DND-41 (cell line): ENCODE measurements around the gene PCSK4.

ENCODE experiments used
- EZH2 ChIP-seq: IDR thresholded peaks from 3 replicates; pipeline ENCODE4 v1.6.1; 2012; ENCODE audit warnings: borderline replicate concordance, low read depth, mild to moderate bottlenecking, moderate library complexity, low read length, inconsistent platforms; ENCODE audit not compliant: severe bottlenecking
- TF ChIP-seq, protein P1 (sequence below): IDR thresholded peaks from 2 replicates; pipeline ENCODE4 v1.5.1; 2012; ENCODE audit warnings: borderline replicate concordance, low read length, moderate library complexity, mild to moderate bottlenecking; ENCODE audit not compliant: poor library complexity, severe bottlenecking; ENCODE audit errors: extremely low read depth

DNA sequence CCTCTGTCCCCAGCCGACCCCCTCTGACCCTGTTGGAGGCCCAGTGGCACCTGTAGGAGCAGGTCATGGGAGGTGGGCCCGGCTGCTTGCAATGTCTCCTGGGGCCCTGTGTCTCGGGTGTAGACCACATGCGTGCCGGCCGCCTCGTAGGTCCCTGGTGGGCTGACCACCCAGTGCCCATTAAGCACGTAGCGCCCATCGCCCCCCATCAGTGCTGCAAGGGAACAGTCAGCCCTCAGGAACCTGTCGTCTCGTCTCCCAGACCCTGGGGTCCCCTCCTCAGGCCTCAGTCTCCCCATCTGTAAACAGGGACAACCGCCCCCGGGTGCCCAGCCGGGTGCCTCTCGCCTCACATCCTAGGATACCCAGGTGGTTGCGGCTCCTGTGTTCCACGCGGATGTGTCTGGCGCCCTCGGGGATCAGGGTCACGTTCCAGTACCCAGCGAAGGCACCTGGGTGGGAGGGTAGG is 17.1 kb upstream of the PCSK4 start:
- TF ChIP-seq, protein P1, sequence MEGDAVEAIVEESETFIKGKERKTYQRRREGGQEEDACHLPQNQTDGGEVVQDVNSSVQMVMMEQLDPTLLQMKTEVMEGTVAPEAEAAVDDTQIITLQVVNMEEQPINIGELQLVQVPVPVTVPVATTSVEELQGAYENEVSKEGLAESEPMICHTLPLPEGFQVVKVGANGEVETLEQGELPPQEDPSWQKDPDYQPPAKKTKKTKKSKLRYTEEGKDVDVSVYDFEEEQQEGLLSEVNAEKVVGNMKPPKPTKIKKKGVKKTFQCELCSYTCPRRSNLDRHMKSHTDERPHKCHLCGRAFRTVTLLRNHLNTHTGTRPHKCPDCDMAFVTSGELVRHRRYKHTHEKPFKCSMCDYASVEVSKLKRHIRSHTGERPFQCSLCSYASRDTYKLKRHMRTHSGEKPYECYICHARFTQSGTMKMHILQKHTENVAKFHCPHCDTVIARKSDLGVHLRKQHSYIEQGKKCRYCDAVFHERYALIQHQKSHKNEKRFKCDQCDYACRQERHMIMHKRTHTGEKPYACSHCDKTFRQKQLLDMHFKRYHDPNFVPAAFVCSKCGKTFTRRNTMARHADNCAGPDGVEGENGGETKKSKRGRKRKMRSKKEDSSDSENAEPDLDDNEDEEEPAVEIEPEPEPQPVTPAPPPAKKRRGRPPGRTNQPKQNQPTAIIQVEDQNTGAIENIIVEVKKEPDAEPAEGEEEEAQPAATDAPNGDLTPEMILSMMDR, result no peak
- no peak for TF ChIP-seq EZH2
